ENCODE results near the gene DNAL4. TPM values are rescaled to one million over a fixed set of nuclear protein-coding genes. Genes with fewer than 3 reads are reported as not detected.
A peak's percentile ranks its signal among the peaks of the same experiment; 100 is the strongest.

Gene DNAL4
- total RNA-seq, 1 experiment from 2014 or later: 15.6 TPM

DNA sequence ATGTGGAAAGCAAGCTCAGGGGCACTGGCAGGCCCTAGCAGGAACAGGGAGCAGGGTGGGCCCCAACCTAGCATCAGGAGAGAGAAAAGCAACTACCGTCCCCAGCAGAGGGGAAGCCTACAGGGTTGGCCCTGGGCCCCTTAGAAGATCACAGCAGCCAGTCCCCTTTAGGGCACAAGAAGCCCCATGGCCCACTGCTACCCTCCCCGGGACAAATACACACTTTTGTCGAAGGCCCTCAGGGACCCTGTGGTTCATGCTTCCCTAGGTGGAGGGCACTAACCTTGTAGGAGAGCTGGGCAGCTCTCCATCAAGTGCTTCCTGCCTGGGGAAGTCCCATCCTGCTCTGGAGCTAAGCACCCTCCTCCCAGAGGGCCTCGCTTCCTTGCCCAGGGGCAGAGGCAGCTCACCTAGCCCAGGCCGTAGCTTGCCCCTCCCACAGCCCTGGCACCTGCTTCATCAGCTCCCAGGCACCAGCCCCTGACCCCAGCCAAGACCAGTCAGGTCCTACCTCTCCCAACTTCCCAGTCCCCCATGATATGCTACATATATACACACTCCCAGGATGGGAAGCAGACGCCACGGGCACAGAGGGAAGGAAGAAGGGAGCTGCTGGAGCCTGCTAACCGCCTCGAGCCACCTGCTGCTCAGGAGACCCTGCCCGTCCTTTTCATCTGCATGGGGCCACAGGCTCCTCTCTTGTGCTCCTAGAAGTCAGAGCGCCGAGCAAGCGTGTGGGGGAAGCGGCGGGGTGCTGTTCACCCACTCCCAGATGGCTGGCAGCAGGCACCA, 58.3 kb downstream of the DNAL4 start:
- Mint-ChIP-seq H3K27me3 (ENCODE audit: unreplicated experiment) (no peaks in the 10 kb centered on the region), H3K4me3 (ENCODE audit: low read depth, unreplicated experiment) (no peak overlapping the region), H3K36me3 (ENCODE audit: insufficient read depth, unreplicated experiment) (peaks cover 77% of the 10 kb centered on the region), H3K27ac (ENCODE audit: unreplicated experiment) (peak overlapping the region; percentile 48), H3K9me3 (ENCODE audit: low read depth, unreplicated experiment) (no peaks in the 10 kb centered on the region), H3K4me1 (ENCODE audit: low read depth, unreplicated experiment) (no peaks in the 10 kb centered on the region)
- no peak for DNase-seq
- BruUV-seq (replicated peaks): no TSS peak
- CTCF ChIA-PET: interaction anchor here (0.6 kb wide), 1 partner anchor 32 kb away, joined by 3 read pairs; no protein-coding TSS in a partner anchor
- intact Hi-C loops (cut with micrococcal nuclease; ENCODE audit: unreplicated experiment): no loop called here
- TF ChIP-seq, protein P1, sequence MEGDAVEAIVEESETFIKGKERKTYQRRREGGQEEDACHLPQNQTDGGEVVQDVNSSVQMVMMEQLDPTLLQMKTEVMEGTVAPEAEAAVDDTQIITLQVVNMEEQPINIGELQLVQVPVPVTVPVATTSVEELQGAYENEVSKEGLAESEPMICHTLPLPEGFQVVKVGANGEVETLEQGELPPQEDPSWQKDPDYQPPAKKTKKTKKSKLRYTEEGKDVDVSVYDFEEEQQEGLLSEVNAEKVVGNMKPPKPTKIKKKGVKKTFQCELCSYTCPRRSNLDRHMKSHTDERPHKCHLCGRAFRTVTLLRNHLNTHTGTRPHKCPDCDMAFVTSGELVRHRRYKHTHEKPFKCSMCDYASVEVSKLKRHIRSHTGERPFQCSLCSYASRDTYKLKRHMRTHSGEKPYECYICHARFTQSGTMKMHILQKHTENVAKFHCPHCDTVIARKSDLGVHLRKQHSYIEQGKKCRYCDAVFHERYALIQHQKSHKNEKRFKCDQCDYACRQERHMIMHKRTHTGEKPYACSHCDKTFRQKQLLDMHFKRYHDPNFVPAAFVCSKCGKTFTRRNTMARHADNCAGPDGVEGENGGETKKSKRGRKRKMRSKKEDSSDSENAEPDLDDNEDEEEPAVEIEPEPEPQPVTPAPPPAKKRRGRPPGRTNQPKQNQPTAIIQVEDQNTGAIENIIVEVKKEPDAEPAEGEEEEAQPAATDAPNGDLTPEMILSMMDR (IDR thresholded peaks at IDR 0.05; ENCODE audit: unreplicated experiment): no peak

GRCh38 chr22:38735126-38735464, 58.8 kb downstream of the DNAL4 start:
- CTCF ChIA-PET: interaction anchor here (0.6 kb wide), 1 partner anchor 31 kb away, joined by 3 read pairs; no protein-coding TSS in a partner anchor
- no peaks in the 10 kb centered on the region for H3K9me3 Mint-ChIP-seq (ENCODE audit: low read depth, unreplicated experiment)
- DNase-seq: no peak
- TF ChIP-seq, protein P1 (IDR thresholded peaks at IDR 0.05; ENCODE audit: unreplicated experiment): no peak
- H3K4me1 Mint-ChIP-seq (ENCODE audit: low read depth, unreplicated experiment): no peaks in the 10 kb centered on the region
- peaks cover 79% of the 10 kb centered on the region for H3K36me3 Mint-ChIP-seq (ENCODE audit: insufficient read depth, unreplicated experiment)
- peak overlapping the region; percentile 48 for H3K27ac Mint-ChIP-seq (ENCODE audit: unreplicated experiment)
- no TSS peak for BruUV-seq (replicated peaks)
- H3K4me3 Mint-ChIP-seq (ENCODE audit: low read depth, unreplicated experiment): no peak overlapping the region
- intact Hi-C loops (cut with micrococcal nuclease; ENCODE audit: unreplicated experiment): no loop called here
- no peaks in the 10 kb centered on the region for H3K27me3 Mint-ChIP-seq (ENCODE audit: unreplicated experiment)

- H3K27me3 Mint-ChIP-seq (ENCODE audit: unreplicated experiment): no peaks in the 10 kb centered on the region
- TSS peak; percentile 44 for BruUV-seq (replicated peaks)
- peaks cover 74% of the 10 kb centered on the region for H3K36me3 Mint-ChIP-seq (ENCODE audit: insufficient read depth, unreplicated experiment)
- no peak for DNase-seq
- intact Hi-C loops (cut with micrococcal nuclease; ENCODE audit: unreplicated experiment): no loop called here
- TF ChIP-seq, protein P1 (IDR thresholded peaks at IDR 0.05; ENCODE audit: unreplicated experiment): no peak
- H3K27ac Mint-ChIP-seq (ENCODE audit: unreplicated experiment): peak overlapping the region; percentile 48
- no peaks in the 10 kb centered on the region for H3K4me1 Mint-ChIP-seq (ENCODE audit: low read depth, unreplicated experiment)
- CTCF ChIA-PET: interaction anchor here (0.5 to 1.5 kb wide), 2 partner anchors 10 to 654 kb away, joined by 5 to 8 read pairs; no protein-coding TSS in a partner anchor
- no peaks in the 10 kb centered on the region for H3K9me3 Mint-ChIP-seq (ENCODE audit: low read depth, unreplicated experiment)
- H3K4me3 Mint-ChIP-seq (ENCODE audit: low read depth, unreplicated experiment): no peak overlapping the region
These were observed 59.4 kb downstream of the DNAL4 start for GRCh38 chr22:38734421-38735100.

GRCh38 chr22:38733724-38734381, 60.1 kb downstream of the DNAL4 start:
- H3K36me3 Mint-ChIP-seq (ENCODE audit: insufficient read depth, unreplicated experiment): peaks cover 72% of the 10 kb centered on the region
- TF ChIP-seq, protein P1 (IDR thresholded peaks at IDR 0.05; ENCODE audit: unreplicated experiment): no peak
- no peaks in the 10 kb centered on the region for H3K27me3 Mint-ChIP-seq (ENCODE audit: unreplicated experiment)
- intact Hi-C loops (cut with micrococcal nuclease; ENCODE audit: unreplicated experiment): no loop called here
- CTCF ChIA-PET: interaction anchor here (1.5 kb wide), 1 partner anchor 9 kb away, joined by 5 read pairs; no protein-coding TSS in a partner anchor
- H3K4me3 Mint-ChIP-seq (ENCODE audit: low read depth, unreplicated experiment): no peak overlapping the region
- H3K27ac Mint-ChIP-seq (ENCODE audit: unreplicated experiment): peak overlapping the region; percentile 45
- H3K9me3 Mint-ChIP-seq (ENCODE audit: low read depth, unreplicated experiment): no peaks in the 10 kb centered on the region
- DNase-seq: no peak
- no peaks in the 10 kb centered on the region for H3K4me1 Mint-ChIP-seq (ENCODE audit: low read depth, unreplicated experiment)
- no TSS peak for BruUV-seq (replicated peaks)

Measured in Calu3 (cell line).